Hematopoietic multipotent progenitor cell treated with erythropoietin and hydrocortisone succinate and interleukin-3 and kit ligand, for 4 days (in vitro differentiated cells): ENCODE results near the gene MXRA8.

Source experiments
- DNase-seq: peaks from one replicate; pipeline ENCODE4 v3.0.0-alpha.2; 2015

The MXRA8 gene

DNA sequence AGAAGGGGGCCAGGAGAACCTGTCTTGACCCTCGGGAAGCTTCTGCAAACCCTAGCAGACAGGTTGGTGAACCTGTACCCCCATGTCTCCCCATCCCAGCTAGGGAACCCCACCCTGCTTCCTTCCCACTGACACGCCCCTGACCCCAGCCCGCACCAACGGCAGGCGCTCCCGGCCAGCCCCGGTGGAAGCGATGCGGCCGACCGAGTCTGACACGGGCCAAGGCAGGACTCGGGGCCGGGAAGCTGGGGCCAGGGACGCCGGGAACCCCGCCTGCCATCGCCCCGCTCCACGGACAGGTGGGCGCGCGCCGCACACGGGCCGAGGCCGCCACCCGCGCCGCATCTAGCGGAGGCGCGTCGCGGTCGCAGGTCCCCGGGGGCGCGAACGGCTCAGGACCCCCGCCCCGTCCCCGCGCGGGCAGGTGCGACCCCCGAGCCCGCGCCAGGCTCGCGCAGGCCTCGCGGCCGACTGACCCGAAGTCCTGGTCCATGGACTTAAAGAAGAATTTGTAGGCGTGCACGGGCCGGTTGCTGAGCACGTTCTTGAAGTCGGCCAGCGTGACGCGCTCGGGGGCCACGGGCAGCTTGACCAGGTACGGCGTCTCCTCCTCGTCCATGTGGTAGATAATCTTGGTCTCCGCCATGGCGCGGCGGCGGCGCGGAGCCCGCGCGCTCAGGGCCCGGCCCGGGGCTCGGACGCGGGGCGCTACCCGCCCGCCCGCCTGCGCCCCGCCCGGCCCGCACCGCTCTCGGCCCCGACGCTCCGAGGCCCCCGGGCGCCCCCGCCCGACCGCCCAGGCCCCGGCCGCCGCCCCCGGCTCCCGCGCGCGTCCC, 9.7 kb downstream of the MXRA8 start:
- DNase-seq, result peak; percentile 34

DNA sequence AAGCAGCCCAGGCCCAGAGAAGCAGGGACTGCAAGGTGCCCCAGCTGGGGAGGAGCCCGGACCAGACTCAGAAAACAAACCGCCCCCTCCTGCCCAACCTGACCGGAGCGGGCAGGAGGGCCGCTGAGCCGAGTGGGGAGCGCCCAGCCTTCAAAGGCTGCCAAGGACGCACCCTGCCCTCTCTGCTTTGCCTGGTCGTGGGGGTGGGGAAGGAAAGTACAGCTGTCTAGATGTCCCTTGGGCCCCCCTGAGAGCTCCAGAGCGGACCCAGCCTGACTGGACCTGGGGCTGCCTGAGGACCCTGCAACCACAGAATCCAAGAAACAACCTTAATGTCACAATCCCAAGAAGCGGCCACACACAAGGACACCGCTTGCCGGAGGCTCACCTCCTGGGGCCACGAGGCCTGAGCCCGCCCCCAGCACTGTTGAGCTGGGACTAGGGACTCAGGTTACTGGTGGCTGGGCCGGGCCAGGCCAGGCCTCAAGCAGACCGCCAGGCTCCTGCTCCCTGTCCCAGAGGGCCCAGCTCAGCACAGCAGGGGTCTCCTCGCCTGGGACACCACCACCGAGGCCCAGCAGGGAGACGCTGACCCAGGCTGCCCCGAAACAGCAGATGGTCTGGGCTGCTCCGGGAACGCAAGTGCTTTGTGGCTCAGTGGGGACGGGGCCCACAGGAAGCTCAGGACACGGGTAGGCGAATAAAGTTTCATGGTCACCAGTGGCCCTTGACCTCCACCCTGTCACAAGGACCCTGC, 10.5 kb downstream of the MXRA8 start:
- no peak for DNase-seq

DNA sequence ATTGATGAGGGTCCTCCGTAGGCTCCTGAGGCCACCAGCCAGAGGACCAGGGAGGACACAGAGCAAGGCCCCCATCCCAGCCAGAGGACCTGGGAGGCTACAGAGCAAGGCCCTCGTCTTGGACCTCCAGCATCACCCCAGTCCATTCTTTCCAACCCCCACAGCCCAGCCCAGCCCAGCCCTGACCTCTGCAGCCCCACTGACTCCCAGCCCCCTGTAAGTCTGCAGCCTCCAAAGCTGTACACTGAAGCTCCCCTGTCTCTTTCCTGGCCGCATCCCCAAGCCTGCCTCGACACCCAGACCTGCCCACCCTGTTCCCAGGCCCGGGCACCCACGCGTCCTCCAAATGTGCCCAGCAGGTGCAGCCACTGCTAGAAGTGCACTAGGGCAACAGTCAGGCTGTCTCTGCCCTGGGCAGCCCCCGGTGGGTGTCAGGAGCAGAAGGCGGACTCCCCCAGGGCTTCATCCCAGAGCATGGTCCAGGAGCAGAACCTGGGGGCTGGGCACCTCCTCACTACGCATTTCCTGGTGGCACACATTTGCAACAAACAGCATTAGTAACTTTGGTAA, 11.2 kb downstream of the MXRA8 start:
- no peak for DNase-seq

GRCh38 chr1:1346501-1346890, 11.9 kb downstream of the MXRA8 start:
- DNase-seq, result no peak

GRCh38 chr1:1345860-1346500, 12.4 kb downstream of the MXRA8 start:
- DNase-seq, result no peak

GRCh38 chr1:1345384-1345783, 13.0 kb downstream of the MXRA8 start:
- DNase-seq, result no peak

GRCh38 chr1:1344655-1345361, 13.5 kb downstream of the MXRA8 start:
- no peak for DNase-seq

DNA sequence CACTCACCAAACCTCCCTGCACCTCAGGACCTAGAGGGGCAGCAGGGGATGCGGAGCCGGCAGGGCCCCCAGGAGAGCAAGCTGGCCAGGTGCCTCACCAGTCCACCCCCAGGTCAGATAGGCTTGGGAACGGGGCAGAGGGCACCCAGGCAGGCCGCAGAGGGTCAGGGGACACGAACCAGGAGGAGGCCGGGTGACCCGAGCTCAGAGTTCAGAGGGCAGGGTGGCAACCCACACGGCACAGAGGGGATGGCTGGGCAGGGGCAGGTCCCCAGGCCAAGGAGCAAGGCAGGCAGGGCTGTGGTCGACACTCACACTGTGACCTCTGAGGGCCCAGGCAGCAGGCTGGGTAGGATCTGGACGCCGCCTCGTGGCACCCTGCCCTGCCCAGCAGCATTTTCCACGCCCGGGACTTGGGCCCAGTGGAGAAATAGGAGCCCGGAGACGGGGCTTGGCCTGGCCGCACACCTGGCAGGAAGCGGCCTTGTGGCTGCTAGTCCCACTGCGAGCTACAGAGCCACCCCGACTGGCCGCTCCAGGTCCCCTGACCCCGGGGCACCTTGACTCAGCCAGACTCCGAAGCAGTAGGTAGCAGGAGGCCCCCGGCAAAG, 14.4 kb downstream of the MXRA8 start:
- no peak for DNase-seq

- no peak for DNase-seq
These were observed 15.7 kb downstream of the MXRA8 start for GRCh38 chr1:1342584-1343115.

- DNase-seq, result no peak
These were observed 16.2 kb downstream of the MXRA8 start for GRCh38 chr1:1342061-1342562.

GRCh38 chr1:1341549-1342021, 16.8 kb downstream of the MXRA8 start:
- DNase-seq, result no peak

DNA sequence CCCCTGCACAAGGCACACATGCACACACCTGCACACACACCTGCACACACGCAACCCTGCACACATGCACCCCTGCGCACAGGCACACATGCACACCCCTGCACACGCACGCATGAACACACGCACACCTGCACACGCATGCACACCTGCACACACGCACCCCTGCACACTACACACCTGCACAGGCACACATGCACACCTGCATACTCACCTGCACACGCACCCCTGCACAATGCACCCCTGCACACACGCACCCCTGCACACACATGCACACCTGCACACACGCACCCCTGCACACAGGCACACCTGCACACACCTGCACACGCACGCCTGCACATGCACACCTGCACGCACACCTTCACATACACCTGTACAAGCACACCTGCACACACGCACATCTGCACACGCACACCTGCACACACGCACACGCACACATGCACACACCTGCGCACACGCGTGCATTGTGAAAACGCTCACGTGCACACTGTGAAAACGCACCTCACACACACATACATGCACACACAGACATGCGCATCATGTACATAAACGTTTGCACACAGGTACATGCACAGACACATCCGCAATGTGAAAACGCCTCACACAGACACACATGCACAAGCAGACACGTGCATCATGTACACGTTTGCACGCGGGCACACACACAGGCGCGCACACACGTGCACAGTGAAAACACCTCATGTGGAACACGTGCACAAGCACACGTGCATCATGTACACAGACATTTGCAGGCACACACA, 17.4 kb downstream of the MXRA8 start:
- DNase-seq, result no peak

DNA sequence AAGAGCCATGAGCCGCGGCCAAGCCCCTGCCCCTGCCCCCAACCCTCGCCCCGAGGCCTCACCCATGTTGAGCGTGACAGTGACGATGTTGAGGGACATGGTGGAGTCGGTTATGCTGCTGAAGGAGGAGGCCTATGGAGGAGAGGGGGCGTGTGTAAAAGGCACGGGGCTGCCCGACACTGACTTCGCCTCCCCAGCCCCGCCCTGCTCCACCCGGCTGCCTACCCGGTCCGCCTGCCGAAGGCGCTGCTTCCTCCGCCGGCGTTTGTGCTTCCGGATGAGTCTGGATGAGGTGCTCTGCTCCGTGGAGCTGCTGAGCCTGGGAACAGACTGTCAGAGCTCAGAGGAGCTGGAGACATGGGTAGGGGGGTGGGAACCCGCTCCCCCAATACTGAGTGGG, 18.2 kb downstream of the MXRA8 start:
- DNase-seq, result no peak

- DNase-seq, result no peak
These were observed 20.1 kb downstream of the MXRA8 start for GRCh38 chr1:1338278-1338677.

- peak; percentile 41 for DNase-seq
These were observed 20.6 kb downstream of the MXRA8 start for GRCh38 chr1:1337793-1338147.

GRCh38 chr1:1336931-1337792, 21.2 kb downstream of the MXRA8 start:
- DNase-seq, result no peak

GRCh38 chr1:1336446-1336845, 21.9 kb downstream of the MXRA8 start:
- DNase-seq, result no peak

DNA sequence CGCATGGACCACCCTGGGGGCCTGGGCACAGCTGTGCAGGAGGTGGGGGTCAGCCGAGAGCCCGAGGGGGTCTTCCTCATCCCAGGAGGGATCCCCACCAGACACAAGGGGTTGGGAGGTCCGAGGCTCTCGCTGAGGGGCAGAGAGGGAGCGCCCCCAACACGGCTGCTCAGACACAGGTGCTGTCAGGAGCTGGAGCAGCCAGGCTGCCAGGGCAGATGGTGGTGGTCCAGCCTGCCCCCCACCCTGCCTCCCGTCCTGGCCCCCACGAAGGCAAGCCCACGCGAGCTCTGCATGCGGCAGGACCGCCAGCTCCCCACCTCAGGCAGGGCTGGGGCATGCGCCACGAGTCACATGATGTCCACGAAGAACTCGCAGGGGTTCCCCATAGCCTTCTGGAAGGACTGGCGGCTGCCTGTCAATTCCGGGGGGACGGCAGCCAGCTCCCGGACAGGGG, 22.5 kb downstream of the MXRA8 start:
- DNase-seq, result no peak

GRCh38 chr1:1335283-1335682, 23.1 kb downstream of the MXRA8 start:
- no peak for DNase-seq

GRCh38 chr1:1334835-1335234, 23.5 kb downstream of the MXRA8 start:
- no peak for DNase-seq
